CD4-positive, CD25-positive, alpha-beta regulatory T cell (primary cell): Measurements from ENCODE around the gene C6orf62. TPM values are rescaled to one million over a fixed set of nuclear protein-coding genes. Genes with fewer than 3 reads are reported as not detected.
"Not testable (repeated sequence)": the region's sequence is repeated elsewhere in the genome, so short reads cannot be mapped to it uniquely, and the experiment has no call there.

Experiments
- ATAC-seq, 2 donors: fragments of 150-1000 bp; cut with Tn5 transposase; one replicate each; pipeline ENCODE4 v1.10.0; 2021; ENCODE audit warnings: low read depth in 2 of 2, moderate number of reproducible peaks in 2 of 2, moderate library complexity in 1 of 2
- DNase-seq, 3 donors: peaks; one replicate each; pipeline versions ENCODE4 v3.0.0 to v3.0.0-alpha.2; 2012 to 2022; ENCODE audit warnings: mixed read lengths in 1 of 3
- H3K27ac ChIP-seq: one replicate; pipeline ENCODE4 v1.7.0; 2013; ENCODE audit warnings: mild to moderate bottlenecking, low read length; ENCODE audit not compliant: insufficient read depth, poor library complexity, severe bottlenecking
- H3K27me3 ChIP-seq: one replicate; pipeline ENCODE4 v1.7.0; 2013; ENCODE audit warnings: low read length; ENCODE audit not compliant: control insufficient read depth, insufficient read depth
- H3K36me3 ChIP-seq: one replicate; pipeline ENCODE4 v1.7.0; 2013; ENCODE audit warnings: mild to moderate bottlenecking, low read length, moderate library complexity; ENCODE audit not compliant: control insufficient read depth, insufficient read depth
- H3K4me1 ChIP-seq: 2 replicates; pipeline ENCODE4 v1.7.0; 2013; ENCODE audit warnings: mild to moderate bottlenecking, low read length; ENCODE audit not compliant: insufficient read depth, control insufficient read depth, poor library complexity, severe bottlenecking
- H3K4me3 ChIP-seq: one replicate; pipeline ENCODE4 v1.7.0; 2013; ENCODE audit warnings: low read depth, mild to moderate bottlenecking, low read length, moderate library complexity
- H3K9me3 ChIP-seq, 2 experiments: 1 replicate in 1 of 2; 2 replicates in 1 of 2; pipeline ENCODE4 v1.7.0; 2013; ENCODE audit warnings: low read length in 2 of 2, mild to moderate bottlenecking in 1 of 2, moderate library complexity in 1 of 2; ENCODE audit not compliant: control insufficient read depth in 2 of 2
- H3K27ac Mint-ChIP-seq, 3 donors: one replicate each; pipeline ENCODE4 v1.8.0; 2020 to 2022; ENCODE audit warnings: mild to moderate bottlenecking in 3 of 3, mixed read lengths in 3 of 3, moderate library complexity in 2 of 3
- H3K27me3 Mint-ChIP-seq: one replicate; pipeline ENCODE4 v1.8.0; 2022; ENCODE audit warnings: mild to moderate bottlenecking, mixed read lengths
- H3K36me3 Mint-ChIP-seq: one replicate; pipeline ENCODE4 v1.8.0; 2020; ENCODE audit warnings: mixed read lengths
- H3K4me1 Mint-ChIP-seq, 4 donors: one replicate each; pipeline ENCODE4 v1.8.0; 2020 to 2022; ENCODE audit warnings: mixed read lengths in 4 of 4, mild to moderate bottlenecking in 1 of 4
- H3K4me3 Mint-ChIP-seq, 4 donors: one replicate each; pipeline ENCODE4 v1.8.0; 2020 to 2022; ENCODE audit warnings: mild to moderate bottlenecking in 4 of 4, mixed read lengths in 4 of 4, moderate library complexity in 3 of 4
- H3K9me3 Mint-ChIP-seq, 7 donors: one replicate each; pipeline ENCODE4 v1.8.0; 2020 to 2022; ENCODE audit warnings: mixed read lengths in 7 of 7, mild to moderate bottlenecking in 3 of 7, moderate library complexity in 2 of 7
- polyA plus RNA-seq, 4 donors: library from polyadenylated mRNA; unstranded; fragments of 300-500 nt; fragmentation: Illumina TruSeq; gene quantifications; one replicate each; pipeline ENCODE4 v1.2.3, GENCODE V29; 2021
- total RNA-seq: library from RNA; stranded (reverse); gene quantifications from one replicate; pipeline ENCODE4 v1.2.3, GENCODE V29; 2022

Gene C6orf62
- total and polyA plus RNA-seq, 5 donors from 2014 or later = 91.7 to 124 (median 99.6) TPM

DNA sequence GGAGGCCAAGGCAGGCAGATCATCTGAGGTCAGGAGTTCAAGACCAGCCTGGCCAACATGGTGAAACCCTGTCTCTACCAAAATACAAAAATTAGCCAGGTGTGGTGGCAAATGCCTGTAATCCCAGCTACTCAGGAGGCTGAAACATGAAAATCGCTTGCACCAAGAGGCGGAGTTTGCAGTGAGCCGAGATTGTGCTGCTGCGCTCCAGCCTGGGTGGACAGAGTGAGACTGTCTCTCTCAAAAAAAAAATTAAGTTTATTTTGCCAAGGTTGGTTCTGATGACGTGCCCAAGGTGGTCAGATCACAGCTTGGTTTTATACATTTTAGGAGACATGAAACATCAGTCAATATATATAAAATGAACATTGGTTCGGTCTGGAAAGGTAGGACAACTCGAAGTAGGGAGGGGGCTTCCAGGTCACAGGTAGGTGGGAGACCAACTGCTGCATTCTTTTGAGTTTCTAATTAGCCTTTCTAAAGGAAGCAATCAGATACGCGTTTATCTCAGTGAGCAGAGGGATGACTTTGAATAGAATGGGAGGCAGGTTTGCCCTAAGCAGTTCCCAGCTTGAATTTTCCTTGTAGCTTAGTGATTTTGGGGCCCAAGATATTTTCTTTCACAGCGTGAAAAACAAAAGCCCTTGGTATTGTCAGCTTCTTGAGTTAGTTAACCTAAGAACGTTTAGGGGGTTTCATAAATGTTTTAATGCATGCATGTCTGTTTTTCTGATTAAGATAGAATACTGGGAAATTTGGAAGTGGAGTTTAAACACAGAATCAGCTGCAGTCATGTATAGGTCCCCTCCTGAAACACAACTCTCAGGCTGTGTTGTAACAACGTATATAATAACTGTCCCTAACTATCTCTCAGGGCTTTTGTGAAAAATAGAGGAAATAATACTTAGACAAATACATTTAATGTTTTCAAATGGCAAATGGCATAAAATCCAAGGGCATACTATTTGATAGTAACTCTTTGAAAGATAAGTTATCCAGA lies 35.4 kb downstream of the C6orf62 start:
- ATAC-seq = no peak
- H3K27me3 ChIP-seq = no peaks in the 10 kb centered on the region
- DNase-seq = no peak
- H3K9me3 ChIP-seq = no peaks in the 10 kb centered on the region
- Mint-ChIP-seq H3K4me3 (no peak overlapping the region), H3K36me3 (peaks cover 25% of the 10 kb centered on the region), H3K9me3 (no peaks in the 10 kb centered on the region), H3K27ac (no peak overlapping the region), H3K27me3 (no peaks in the 10 kb centered on the region), H3K4me1 (peaks cover 0 to 7% (median 0%) of the 10 kb centered on the region in 4 donors)
- no peak overlapping the region for H3K4me3 ChIP-seq
- no peaks in the 10 kb centered on the region for H3K4me1 ChIP-seq
- no peaks in the 10 kb centered on the region for H3K36me3 ChIP-seq
- no peak overlapping the region for H3K27ac ChIP-seq

GRCh38 chr6:24680582-24680981 lies 38.4 kb downstream of the C6orf62 start:
- H3K36me3 Mint-ChIP-seq = peaks cover 11% of the 10 kb centered on the region

GRCh38 chr6:24678792-24679352 lies 40.1 kb downstream of the C6orf62 start:
- not testable (repeated sequence) for DNase-seq, H3K9me3 Mint-ChIP-seq, H3K27me3 Mint-ChIP-seq

More at GRCh38 chr6:24680582-24680981, 38.4 kb downstream of the C6orf62 start:
- no peaks in the 10 kb centered on the region for H3K9me3 ChIP-seq
- H3K4me1 ChIP-seq = no peaks in the 10 kb centered on the region
- no peak for ATAC-seq
- H3K4me3 Mint-ChIP-seq = no peak overlapping the region
- no peak overlapping the region for H3K27ac ChIP-seq
- DNase-seq = no peak
- no peak overlapping the region for H3K4me3 ChIP-seq
- H3K27ac Mint-ChIP-seq = no peak overlapping the region
- H3K27me3 Mint-ChIP-seq = no peaks in the 10 kb centered on the region
- H3K4me1 Mint-ChIP-seq = peaks cover 0 to 11% (median 1%) of the 10 kb centered on the region in 4 donors
- H3K27me3 ChIP-seq = no peaks in the 10 kb centered on the region
- no peaks in the 10 kb centered on the region for H3K9me3 Mint-ChIP-seq
- H3K36me3 ChIP-seq = no peaks in the 10 kb centered on the region

DNA sequence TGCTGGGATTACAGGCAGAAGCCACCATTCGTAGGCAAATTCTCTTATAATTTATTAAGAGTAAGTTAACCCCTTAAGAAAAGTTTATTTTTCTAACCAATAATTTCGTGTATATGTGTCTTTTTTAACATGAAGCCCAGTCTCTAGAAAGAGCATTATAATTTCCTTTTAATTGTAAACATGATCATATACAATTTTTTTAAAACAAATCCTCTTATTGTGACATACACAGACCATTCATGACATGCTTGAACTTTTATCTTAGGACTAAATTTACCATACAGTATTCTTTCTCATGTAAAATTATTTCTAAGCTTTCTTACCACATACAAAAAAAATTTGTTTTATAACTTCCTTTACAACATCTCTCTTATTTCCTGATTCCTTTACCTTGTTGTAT lies 45.3 kb downstream of the C6orf62 start:
- Mint-ChIP-seq H3K4me1 (peaks cover 4 to 11% (median 7%) of the 10 kb centered on the region in 4 donors), H3K36me3 (peaks cover 8% of the 10 kb centered on the region), H3K9me3 (peaks cover 0 to 9% (median 0%) of the 10 kb centered on the region in 7 donors), H3K27ac (no peak overlapping the region), H3K4me3 (no peak overlapping the region), H3K27me3 (no peaks in the 10 kb centered on the region)
- H3K27me3 ChIP-seq = no peaks in the 10 kb centered on the region
- no peak overlapping the region for H3K4me3 ChIP-seq
- DNase-seq = no peak
- H3K4me1 ChIP-seq = no peaks in the 10 kb centered on the region
- H3K9me3 ChIP-seq = peaks cover 0 to 3% of the 10 kb centered on the region in 2 experiments
- no peak overlapping the region for H3K27ac ChIP-seq
- no peaks in the 10 kb centered on the region for H3K36me3 ChIP-seq
- no peak for ATAC-seq

More at GRCh38 chr6:24678792-24679352, 40.1 kb downstream of the C6orf62 start:
- ATAC-seq, H3K36me3 ChIP-seq, H3K4me3 Mint-ChIP-seq, H3K27me3 ChIP-seq, H3K27ac Mint-ChIP-seq, H3K4me1 ChIP-seq, H3K27ac ChIP-seq, H3K4me1 Mint-ChIP-seq, H3K9me3 ChIP-seq, H3K4me3 ChIP-seq: not testable (repeated sequence)
- H3K36me3 Mint-ChIP-seq = peaks cover 11% of the 10 kb centered on the region

- H3K4me1 ChIP-seq = peaks cover 9% of the 10 kb centered on the region
- H3K27ac ChIP-seq = no peak overlapping the region
- peaks cover 0 to 9% (median 0%) of the 10 kb centered on the region in 7 donors for H3K9me3 Mint-ChIP-seq
- no peak overlapping the region for H3K4me3 Mint-ChIP-seq
- no peaks in the 10 kb centered on the region for H3K27me3 Mint-ChIP-seq
- peaks cover 8% of the 10 kb centered on the region for H3K36me3 Mint-ChIP-seq
- H3K36me3 ChIP-seq = no peaks in the 10 kb centered on the region
- H3K4me1 Mint-ChIP-seq = peaks cover 4 to 14% (median 11%) of the 10 kb centered on the region in 4 donors
- DNase-seq (no peak), ATAC-seq (no peak)
- no peak overlapping the region for H3K4me3 ChIP-seq
- no peaks in the 10 kb centered on the region for H3K27me3 ChIP-seq
- H3K9me3 ChIP-seq = peaks cover 0 to 3% of the 10 kb centered on the region in 2 experiments
- no peak overlapping the region for H3K27ac Mint-ChIP-seq
Observed at GRCh38 chr6:24672620-24673182, 46.3 kb downstream of the C6orf62 start.

- not testable (repeated sequence) for H3K4me3 ChIP-seq, H3K36me3 Mint-ChIP-seq, ATAC-seq, H3K9me3 Mint-ChIP-seq, H3K27ac ChIP-seq, DNase-seq, H3K27me3 ChIP-seq, H3K27ac Mint-ChIP-seq, H3K9me3 ChIP-seq, H3K36me3 ChIP-seq, H3K27me3 Mint-ChIP-seq
- H3K4me1 ChIP-seq = peaks cover 16% of the 10 kb centered on the region
- Mint-ChIP-seq H3K4me1 (peaks cover 15 to 29% (median 16%) of the 10 kb centered on the region in 4 donors), H3K4me3 (peak overlapping the region in 1 of 4 donors; percentile 21)
Observed at GRCh38 chr6:24671077-24671476, 47.9 kb downstream of the C6orf62 start.

- not testable (repeated sequence) for H3K27me3 Mint-ChIP-seq, H3K27ac ChIP-seq, H3K36me3 Mint-ChIP-seq, H3K27me3 ChIP-seq, ATAC-seq, DNase-seq, H3K27ac Mint-ChIP-seq, H3K36me3 ChIP-seq, H3K9me3 ChIP-seq, H3K9me3 Mint-ChIP-seq, H3K4me3 ChIP-seq
- H3K4me1 ChIP-seq = peaks cover 22% of the 10 kb centered on the region
- Mint-ChIP-seq H3K4me1 (peaks cover 19 to 35% (median 21%) of the 10 kb centered on the region in 4 donors), H3K4me3 (peak overlapping the region in 2 of 4 donors; percentile 21 to 56)
Observed at GRCh38 chr6:24670492-24670891, 48.5 kb downstream of the C6orf62 start.
